Measurements from ENCODE around the gene CYTH2.

Gene CYTH2

GRCh38 chr19:48461982-48462655 is 7.0 kb upstream of the CYTH2 start:
- FAIRE-seq (peak; percentile 31), DNase-seq (ENCODE audit: insufficient read length, low spot score) (no peak)
- TF ChIP-seq PAX5 (IDR thresholded peaks at IDR 0.05; ENCODE audit: insufficient read depth, low read length, severe bottlenecking), result no peak
- no peak for TF ChIP-seq SPI1 (IDR thresholded peaks at IDR 0.05; ENCODE audit: low read depth, low read length)
- TF ChIP-seq POLR2A (IDR thresholded peaks at IDR 0.05; ENCODE audit: low read depth, low read length), result no peak
- TF ChIP-seq POLR2AphosphoS5 (IDR thresholded peaks at IDR 0.05; ENCODE audit: low read depth, low read length), result no peak
- no peak for TF ChIP-seq TAF1 (IDR thresholded peaks at IDR 0.05; ENCODE audit: low read depth, low read length)
- no peak for TF ChIP-seq POU2F2 (IDR thresholded peaks at IDR 0.05; ENCODE audit: low read depth, low read length)

- DNase-seq (ENCODE audit: insufficient read length, low spot score) (no peak), FAIRE-seq (no peak)
- TF ChIP-seq POLR2AphosphoS5 (IDR thresholded peaks at IDR 0.05; ENCODE audit: low read depth, low read length) (no peak), POU2F2 (IDR thresholded peaks at IDR 0.05; ENCODE audit: low read depth, low read length) (no peak), SPI1 (IDR thresholded peaks at IDR 0.05; ENCODE audit: low read depth, low read length) (no peak), TAF1 (IDR thresholded peaks at IDR 0.05; ENCODE audit: low read depth, low read length) (no peak), POLR2A (IDR thresholded peaks at IDR 0.05; ENCODE audit: low read depth, low read length) (no peak), PAX5 (IDR thresholded peaks at IDR 0.05; ENCODE audit: insufficient read depth, low read length, severe bottlenecking) (no peak)
Observed at GRCh38 chr19:48465215-48465614, 4.0 kb upstream of the CYTH2 start.

GRCh38 chr19:48466561-48467325 is 2.4 kb upstream of the CYTH2 start:
- TF ChIP-seq TAF1 (IDR thresholded peaks at IDR 0.05; ENCODE audit: low read depth, low read length) (no peak), PAX5 (IDR thresholded peaks at IDR 0.05; ENCODE audit: insufficient read depth, low read length, severe bottlenecking) (no peak), POLR2A (IDR thresholded peaks at IDR 0.05; ENCODE audit: low read depth, low read length) (no peak), POLR2AphosphoS5 (IDR thresholded peaks at IDR 0.05; ENCODE audit: low read depth, low read length) (no peak), POU2F2 (IDR thresholded peaks at IDR 0.05; ENCODE audit: low read depth, low read length) (no peak), SPI1 (IDR thresholded peaks at IDR 0.05; ENCODE audit: low read depth, low read length) (no peak)
- FAIRE-seq, result no peak
- no peak for DNase-seq (ENCODE audit: insufficient read length, low spot score)

GRCh38 chr19:48468772-48469288 is 339 bp upstream of the CYTH2 start:
- FAIRE-seq, result peak; percentile 100
- TF ChIP-seq SPI1 (IDR thresholded peaks at IDR 0.05; ENCODE audit: low read depth, low read length) (no peak), POU2F2 (IDR thresholded peaks at IDR 0.05; ENCODE audit: low read depth, low read length) (peak; percentile 63; the same call in 1 of the 2 replicates)
- peak; percentile 93 for DNase-seq (ENCODE audit: insufficient read length, low spot score)

- TF ChIP-seq SPI1 (IDR thresholded peaks at IDR 0.05; ENCODE audit: low read depth, low read length) (no peak), POU2F2 (IDR thresholded peaks at IDR 0.05; ENCODE audit: low read depth, low read length) (no peak), PAX5 (IDR thresholded peaks at IDR 0.05; ENCODE audit: insufficient read depth, low read length, severe bottlenecking) (no peak), POLR2A (IDR thresholded peaks at IDR 0.05; ENCODE audit: low read depth, low read length) (no peak), TAF1 (IDR thresholded peaks at IDR 0.05; ENCODE audit: low read depth, low read length) (no peak), POLR2AphosphoS5 (IDR thresholded peaks at IDR 0.05; ENCODE audit: low read depth, low read length) (no peak)
- DNase-seq (ENCODE audit: insufficient read length, low spot score) (no peak), FAIRE-seq (no peak)
Observed at GRCh38 chr19:48469934-48470680, 938 bp downstream of the CYTH2 start.

GRCh38 chr19:48470856-48471255 is 1.7 kb downstream of the CYTH2 start:
- FAIRE-seq, result no peak
- DNase-seq (ENCODE audit: insufficient read length, low spot score), result no peak
- TF ChIP-seq SPI1 (IDR thresholded peaks at IDR 0.05; ENCODE audit: low read depth, low read length) (no peak), POU2F2 (IDR thresholded peaks at IDR 0.05; ENCODE audit: low read depth, low read length) (no peak), POLR2AphosphoS5 (IDR thresholded peaks at IDR 0.05; ENCODE audit: low read depth, low read length) (no peak), PAX5 (IDR thresholded peaks at IDR 0.05; ENCODE audit: insufficient read depth, low read length, severe bottlenecking) (no peak), TAF1 (IDR thresholded peaks at IDR 0.05; ENCODE audit: low read depth, low read length) (no peak), POLR2A (IDR thresholded peaks at IDR 0.05; ENCODE audit: low read depth, low read length) (no peak)

GRCh38 chr19:48471836-48472235 is 2.7 kb downstream of the CYTH2 start:
- TF ChIP-seq SPI1 (IDR thresholded peaks at IDR 0.05; ENCODE audit: low read depth, low read length) (no peak), PAX5 (IDR thresholded peaks at IDR 0.05; ENCODE audit: insufficient read depth, low read length, severe bottlenecking) (no peak), POLR2AphosphoS5 (IDR thresholded peaks at IDR 0.05; ENCODE audit: low read depth, low read length) (no peak), TAF1 (IDR thresholded peaks at IDR 0.05; ENCODE audit: low read depth, low read length) (no peak), POLR2A (IDR thresholded peaks at IDR 0.05; ENCODE audit: low read depth, low read length) (no peak), POU2F2 (IDR thresholded peaks at IDR 0.05; ENCODE audit: low read depth, low read length) (no peak)
- FAIRE-seq (no peak), DNase-seq (ENCODE audit: insufficient read length, low spot score) (no peak)

- no peak for TF ChIP-seq TAF1 (IDR thresholded peaks at IDR 0.05; ENCODE audit: low read depth, low read length)
- 0 out of 2 replicates have a peak, but pooled peaks have one; percentile 38 for TF ChIP-seq POLR2AphosphoS5 (IDR thresholded peaks at IDR 0.05; ENCODE audit: low read depth, low read length)
- DNase-seq (ENCODE audit: insufficient read length, low spot score) (no peak), FAIRE-seq (no peak)
Observed at GRCh38 chr19:48473161-48473966, 4.2 kb downstream of the CYTH2 start.
